SU-DHL-6 (cell line): ENCODE results near the gene PALM2AKAP2.

ENCODE experiments used
- H2AFZ ChIP-seq: fragments of 200-600 bp; sonication (generic); 2 replicates; pipeline ENCODE4 v1.6.1; 2014; ENCODE audit warnings: low read depth, mild to moderate bottlenecking, moderate library complexity, mixed read lengths, antibody characterized with exemption, low read length; ENCODE audit not compliant: severe bottlenecking
- H3F3A ChIP-seq: fragments of 200-600 bp; shearing (Covaris generic); 2 replicates; pipeline ENCODE4 v1.6.0; 2016; ENCODE audit warnings: antibody characterized with exemption, mild to moderate bottlenecking; ENCODE audit not compliant: insufficient read depth
- H3K27ac ChIP-seq: fragments of 200-600 bp; sonication (generic); 2 replicates; pipeline ENCODE4 v1.5.1; 2016; ENCODE audit warnings: low read depth, mild to moderate bottlenecking, low read length, moderate library complexity, mixed read lengths
- H3K27me3 ChIP-seq: fragments of 200-600 bp; sonication (generic), shearing (Covaris generic); 2 replicates; pipeline ENCODE4 v1.6.0; 2014; ENCODE audit warnings: mild to moderate bottlenecking, low read length
- H3K36me3 ChIP-seq: fragments of 200-600 bp; sonication (generic); 2 replicates; pipeline ENCODE4 v1.6.1; 2014; ENCODE audit warnings: mild to moderate bottlenecking, low read length, mixed read lengths
- H3K4me2 ChIP-seq: fragments of 300-600, 200-600 bp; shearing (Covaris generic), sonication (generic); 2 replicates; pipeline ENCODE4 v1.6.0; 2014; ENCODE audit warnings: low read length, low read depth, mild to moderate bottlenecking; ENCODE audit not compliant: poor library complexity, severe bottlenecking
- H3K4me3 ChIP-seq: fragments of 200-600 bp; sonication (generic); 2 replicates; pipeline ENCODE4 v1.5.1; 2014; ENCODE audit warnings: antibody characterized with exemption, low read length, mild to moderate bottlenecking, mixed read lengths; ENCODE audit not compliant: insufficient read depth, poor library complexity, severe bottlenecking
- H3K79me2 ChIP-seq: fragments of 200-600 bp; sonication (generic); 2 replicates; pipeline ENCODE4 v1.6.1; 2014; ENCODE audit warnings: mild to moderate bottlenecking, low read length, moderate library complexity; ENCODE audit not compliant: insufficient read depth
- H3K9ac ChIP-seq: fragments of 200-600 bp; sonication (generic); 2 replicates; pipeline ENCODE4 v1.7.0; 2014; ENCODE audit warnings: mild to moderate bottlenecking, low read length
- H3K9me2 ChIP-seq: fragments of 200-600 bp; sonication (generic); replicated peaks from 2 replicates; pipeline ENCODE4 v1.6.1; 2014; ENCODE audit warnings: low read length; ENCODE audit not compliant: insufficient read depth
- H3K9me3 ChIP-seq: fragments of 200-600 bp; sonication (generic); 2 replicates; pipeline ENCODE4 v1.6.1; 2014; ENCODE audit warnings: low read length, mixed read lengths; ENCODE audit not compliant: insufficient read depth
- H4K20me1 ChIP-seq: fragments of 200-600 bp; sonication (generic); 2 replicates; pipeline ENCODE4 v1.6.1; 2014; ENCODE audit warnings: low read depth, mild to moderate bottlenecking, antibody characterized with exemption, low read length, moderate library complexity, mixed read lengths
- CTCF ChIP-seq: fragments of 200-600 bp; sonication (generic); IDR thresholded peaks from one replicate; pipeline ENCODE4 v1.5.1; 2017; ENCODE audit warnings: antibody characterized with exemption, mild to moderate bottlenecking, low read length, moderate library complexity; ENCODE audit not compliant: insufficient read depth, poor library complexity, severe bottlenecking
- EZH2phosphoT487 ChIP-seq: fragments of 200-600 bp; sonication (generic), shearing (Covaris generic); conservative IDR thresholded peaks from 2 replicates; pipeline ENCODE4 v1.6.1; 2018; ENCODE audit warnings: mild to moderate bottlenecking, antibody characterized with exemption, low read length, moderate library complexity, mixed read lengths

Gene PALM2AKAP2

GRCh38 chr9:109759589-109759988, 20.4 kb upstream of the PALM2AKAP2 start:
- no peak overlapping the region for H2AFZ ChIP-seq
- no peak overlapping the region for H3K9ac ChIP-seq
- H3K4me2 ChIP-seq: no peak overlapping the region
- H3F3A ChIP-seq: no peaks in the 10 kb centered on the region
- H3K9me3 ChIP-seq: no peaks in the 10 kb centered on the region
- H3K79me2 ChIP-seq: no peaks in the 10 kb centered on the region
- H3K9me2 ChIP-seq: no peaks in the 10 kb centered on the region
- no peak overlapping the region for H3K4me3 ChIP-seq
- H4K20me1 ChIP-seq: no peaks in the 10 kb centered on the region
- TF ChIP-seq EZH2phosphoT487: no peak
- no peak for TF ChIP-seq CTCF
- no peak overlapping the region for H3K27ac ChIP-seq
- no peaks in the 10 kb centered on the region for H3K36me3 ChIP-seq
- H3K27me3 ChIP-seq: no peaks in the 10 kb centered on the region

GRCh38 chr9:109765278-109765677, 14.7 kb upstream of the PALM2AKAP2 start:
- no peaks in the 10 kb centered on the region for H3K27me3 ChIP-seq
- no peaks in the 10 kb centered on the region for H3K9me3 ChIP-seq
- H3K9ac ChIP-seq: no peak overlapping the region
- H3K9me2 ChIP-seq: no peaks in the 10 kb centered on the region
- H3K79me2 ChIP-seq: no peaks in the 10 kb centered on the region
- H2AFZ ChIP-seq: no peak overlapping the region
- H4K20me1 ChIP-seq: no peaks in the 10 kb centered on the region
- no peaks in the 10 kb centered on the region for H3F3A ChIP-seq
- H3K4me2 ChIP-seq: no peak overlapping the region
- no peak overlapping the region for H3K4me3 ChIP-seq
- TF ChIP-seq EZH2phosphoT487: no peak
- no peak for TF ChIP-seq CTCF
- H3K36me3 ChIP-seq: no peaks in the 10 kb centered on the region
- no peak overlapping the region for H3K27ac ChIP-seq

GRCh38 chr9:109765830-109766229, 14.2 kb upstream of the PALM2AKAP2 start:
- no peaks in the 10 kb centered on the region for H3F3A ChIP-seq
- no peaks in the 10 kb centered on the region for H4K20me1 ChIP-seq
- H3K27me3 ChIP-seq: no peaks in the 10 kb centered on the region
- H3K9ac ChIP-seq: no peak overlapping the region
- TF ChIP-seq CTCF (no peak), EZH2phosphoT487 (no peak)
- no peaks in the 10 kb centered on the region for H3K79me2 ChIP-seq
- no peaks in the 10 kb centered on the region for H3K36me3 ChIP-seq
- H3K4me2 ChIP-seq: no peak overlapping the region
- H3K4me3 ChIP-seq: no peak overlapping the region
- no peaks in the 10 kb centered on the region for H3K9me2 ChIP-seq
- no peak overlapping the region for H2AFZ ChIP-seq
- no peak overlapping the region for H3K27ac ChIP-seq
- H3K9me3 ChIP-seq: no peaks in the 10 kb centered on the region
